SU-DHL-6 (cell line): ENCODE results near the gene ZNF69.
"Not testable (repeated sequence)": the region's sequence is repeated elsewhere in the genome, so short reads cannot be mapped to it uniquely, and the experiment has no call there.

Experiments used
- CTCF ChIP-seq: fragments of 200-600 bp; sonication (generic); IDR thresholded peaks from one replicate; pipeline ENCODE4 v1.5.1; 2017; ENCODE audit warnings: antibody characterized with exemption, mild to moderate bottlenecking, low read length, moderate library complexity; ENCODE audit not compliant: insufficient read depth, poor library complexity, severe bottlenecking
- EZH2phosphoT487 ChIP-seq: fragments of 200-600 bp; sonication (generic), shearing (Covaris generic); conservative IDR thresholded peaks from 2 replicates; pipeline ENCODE4 v1.6.1; 2018; ENCODE audit warnings: mild to moderate bottlenecking, antibody characterized with exemption, low read length, moderate library complexity, mixed read lengths

DNA sequence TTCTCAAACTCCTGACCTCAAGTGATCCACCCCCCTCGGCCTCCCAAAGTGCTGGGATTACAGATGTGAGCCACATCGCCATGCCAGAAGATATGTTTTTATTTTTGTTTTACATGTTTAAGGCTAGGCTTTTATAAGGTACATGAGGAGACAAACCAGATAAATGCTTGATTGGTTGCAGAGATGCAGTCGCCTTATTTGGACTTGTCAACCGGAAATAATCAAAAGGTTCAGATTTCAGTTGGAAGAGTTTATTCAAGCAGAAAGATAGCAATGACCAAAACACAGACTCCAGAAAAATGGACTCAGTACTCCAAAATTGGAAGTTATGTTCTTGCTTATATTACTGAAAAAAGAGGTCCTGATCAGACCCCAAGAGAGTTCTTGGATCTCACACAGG, 37.3 kb upstream of the ZNF69 start:
- TF ChIP-seq CTCF, EZH2phosphoT487: not testable (repeated sequence)
